Left ventricle myocardium inferior (tissue), 1 donor: Measurements from ENCODE around the gene CNN3. TPM values are rescaled to one million over a fixed set of nuclear protein-coding genes. Genes with fewer than 3 reads are reported as not detected.

Experiments
- DNase-seq: peaks from one replicate; pipeline ENCODE4 v3.0.0-alpha.2; 2020
- H3K27ac ChIP-seq: fragments of 200-600 bp; replicated peaks from 2 replicates; pipeline ENCODE4 v1.8.0; 2021
- H3K27me3 ChIP-seq: fragments of 200-600 bp; 2 replicates; pipeline ENCODE4 v1.8.0; 2021; ENCODE audit warnings: low read depth
- H3K36me3 ChIP-seq: fragments of 200-600 bp; 2 replicates; pipeline ENCODE4 v1.8.0; 2021
- H3K4me1 ChIP-seq: fragments of 200-600 bp; 2 replicates; pipeline ENCODE4 v1.8.0; 2021
- H3K4me3 ChIP-seq: fragments of 200-600 bp; 2 replicates; pipeline ENCODE4 v1.8.0; 2021; ENCODE audit warnings: mild to moderate bottlenecking, moderate library complexity
- H3K9me3 ChIP-seq: fragments of 200-600 bp; replicated peaks from 2 replicates; pipeline ENCODE4 v1.8.0; 2021
- CTCF ChIP-seq: fragments of 200-600 bp; IDR thresholded peaks from 2 replicates; pipeline ENCODE4 v1.8.0; 2021; ENCODE audit warnings: antibody characterized with exemption, mild to moderate bottlenecking, borderline replicate concordance
- intact Hi-C: fragments of 100-400 bp; cut with micrococcal nuclease; formaldehyde crosslinking; loops from one replicate; pipeline ENCODE4 v1.11.0; 2022
- total RNA-seq: library from RNA; stranded (reverse); fragmentation: NEBNext Ultra II Directional; extraction: Animal tissue kit (Norgen Biotek cat#: 25700); gene quantifications from one replicate; pipeline ENCODE4 v1.2.1, GENCODE V29; 2021
- donor health status: DM: no; HTN: yes; CAD: no; lungs with severe emphysema.

The CNN3 gene
- total RNA-seq, 1 donor from 2014 or later: 67.9 TPM

GRCh38 chr1:94909486-94909885 is 17.4 kb downstream of the CNN3 start:
- intact Hi-C loops: no loop called here
- no peak for TF ChIP-seq CTCF
- Histone ChIP-seq H3K36me3 (no peaks in the 10 kb centered on the region), H3K27me3 (no peaks in the 10 kb centered on the region), H3K27ac (no peak overlapping the region), H3K4me1 (peaks cover 78% of the 10 kb centered on the region), H3K9me3 (no peaks in the 10 kb centered on the region), H3K4me3 (no peak overlapping the region)
- no peak for DNase-seq

- no peaks in the 10 kb centered on the region for H3K36me3 ChIP-seq
- no peak for TF ChIP-seq CTCF
- no peaks in the 10 kb centered on the region for H3K9me3 ChIP-seq
- DNase-seq: no peak
- peaks cover 78% of the 10 kb centered on the region for H3K4me1 ChIP-seq
- H3K4me3 ChIP-seq: no peak overlapping the region
- no peak overlapping the region for H3K27ac ChIP-seq
- H3K27me3 ChIP-seq: no peaks in the 10 kb centered on the region
- intact Hi-C loops: no loop called here
These were observed 17.9 kb downstream of the CNN3 start for GRCh38 chr1:94908965-94909364.

GRCh38 chr1:94908190-94908589 is 18.7 kb downstream of the CNN3 start:
- Histone ChIP-seq H3K27me3 (no peaks in the 10 kb centered on the region), H3K4me3 (no peak overlapping the region), H3K4me1 (peaks cover 78% of the 10 kb centered on the region), H3K36me3 (peaks cover 3% of the 10 kb centered on the region), H3K27ac (no peak overlapping the region), H3K9me3 (no peaks in the 10 kb centered on the region)
- DNase-seq: no peak
- no peak for TF ChIP-seq CTCF
- intact Hi-C loops: no loop called here

- Histone ChIP-seq H3K4me1 (peaks cover 72% of the 10 kb centered on the region), H3K36me3 (peaks cover 13% of the 10 kb centered on the region), H3K27me3 (no peaks in the 10 kb centered on the region), H3K27ac (no peak overlapping the region), H3K9me3 (no peaks in the 10 kb centered on the region), H3K4me3 (no peak overlapping the region)
- intact Hi-C loops: no loop called here
- DNase-seq: no peak
- TF ChIP-seq CTCF: no peak
These were observed 19.8 kb downstream of the CNN3 start for GRCh38 chr1:94907136-94907535.

GRCh38 chr1:94906382-94906781 is 20.5 kb downstream of the CNN3 start:
- DNase-seq: no peak
- Histone ChIP-seq H3K36me3 (peaks cover 21% of the 10 kb centered on the region), H3K27ac (no peak overlapping the region), H3K27me3 (no peaks in the 10 kb centered on the region), H3K4me3 (no peak overlapping the region), H3K4me1 (peaks cover 64% of the 10 kb centered on the region), H3K9me3 (no peaks in the 10 kb centered on the region)
- intact Hi-C loops: no loop called here
- no peak for TF ChIP-seq CTCF

GRCh38 chr1:94905207-94905606 is 21.7 kb downstream of the CNN3 start:
- Histone ChIP-seq H3K4me1 (peaks cover 53% of the 10 kb centered on the region), H3K27ac (no peak overlapping the region), H3K27me3 (no peaks in the 10 kb centered on the region), H3K4me3 (no peak overlapping the region), H3K36me3 (peaks cover 32% of the 10 kb centered on the region), H3K9me3 (no peaks in the 10 kb centered on the region)
- no peak for TF ChIP-seq CTCF
- no peak for DNase-seq
- intact Hi-C loops: no loop called here
